Kidney (tissue), 14 donors: Measurements from ENCODE around the gene AARS2. TPM values are rescaled to one million over a fixed set of nuclear protein-coding genes. Genes with fewer than 3 reads are reported as not detected.

Experiments used
- DNase-seq, 5 donors: peaks; one replicate each; pipeline ENCODE4 v3.0.0-alpha.2; 2013 to 2020
- FAIRE-seq: peaks from 2 replicates; lab custom pipeline; 2012; peaks lifted over from hg19 to GRCh38; lab: Jason Lieb, UNC
- H3K27ac ChIP-seq, 2 donors: one replicate each; pipeline ENCODE4 v1.7.0; 2013; ENCODE audit warnings: low read depth in 2 of 2, low read length in 2 of 2, inconsistent platforms in 1 of 2
- H3K27me3 ChIP-seq: one replicate; pipeline ENCODE4 v1.7.1; 2013; ENCODE audit warnings: low read length, inconsistent platforms; ENCODE audit not compliant: control insufficient read depth, insufficient read depth
- H3K36me3 ChIP-seq, 3 donors: one replicate each; pipeline versions ENCODE4 v1.7.0 to v1.7.1; 2013; ENCODE audit warnings: low read length in 3 of 3, control low read depth in 1 of 3, inconsistent platforms in 1 of 3; ENCODE audit not compliant: insufficient read depth in 3 of 3, control insufficient read depth in 2 of 3
- H3K4me1 ChIP-seq, 3 donors: one replicate each; pipeline versions ENCODE4 v1.7.0 to v1.7.1; 2013; ENCODE audit warnings: low read length in 3 of 3, inconsistent platforms in 1 of 3, low read depth in 1 of 3; ENCODE audit not compliant: control insufficient read depth in 2 of 3, insufficient read depth in 2 of 3
- H3K4me3 ChIP-seq, 3 donors: one replicate each; pipeline versions ENCODE4 v1.7.0 to v1.8.1; 2013; ENCODE audit warnings: low read length in 3 of 3, control low read depth in 1 of 3, inconsistent platforms in 1 of 3
- H3K9ac ChIP-seq, 3 donors: one replicate each; pipeline versions ENCODE4 v1.7.0 to v1.7.1; 2013; ENCODE audit warnings: low read length in 3 of 3, control low read depth in 1 of 3, inconsistent platforms in 1 of 3
- H3K9me3 ChIP-seq, 3 donors: one replicate each; pipeline versions ENCODE4 v1.7.0 to v1.7.1; 2013; ENCODE audit warnings: low read length in 3 of 3, control low read depth in 1 of 3, inconsistent platforms in 1 of 3; ENCODE audit not compliant: control insufficient read depth in 2 of 3, insufficient read depth in 1 of 3
- CTCF ChIP-seq: IDR thresholded peaks from 3 replicates; pipeline ENCODE4 v1.5.1; 2012; ENCODE audit warnings: mild to moderate bottlenecking, moderate library complexity, borderline replicate concordance; ENCODE audit not compliant: insufficient read depth; ENCODE audit errors: extremely low read depth
- intact Hi-C: fragments of 100-400 bp; cut with DNase I; formaldehyde crosslinking; loops from one replicate; pipeline ENCODE4 v1.11.1; 2022
- polyA plus RNA-seq: library from polyadenylated mRNA; stranded (reverse); fragments of 350-450 nt; fragmentation: Illumina TruSeq; extraction: RNeasy Lipid Tissue Mini Kit (QIAGEN cat#74804); gene quantifications from one replicate; pipeline ENCODE4 v1.2.3, GENCODE V29; 2014; ENCODE audit warnings: low read depth, low replicate concordance; ENCODE audit not compliant: insufficient read depth
- total RNA-seq: library from RNA; stranded (reverse); fragmentation: NEBNext Ultra II Directional; extraction: Animal tissue kit (Norgen Biotek cat#: 25700); gene quantifications from one replicate; pipeline ENCODE4 v1.2.1, GENCODE V29; 2021
- donor health status: control.
- donor health status: control.
- donor health status: control.
- donor health status: control.
- donor health status: control.
- donor health status: DM: yes; HTN: yes; CAD: no.
- donor health status: Normal renal cell carcinoma (clear cell type).

AARS2 gene
- total and polyA plus RNA-seq, 2 donors from 2014 or later = 5.4 to 12.6 TPM

GRCh38 chr6:44269178-44269920 lies 43.8 kb downstream of the AARS2 start:
- intact Hi-C loops = no loop called here
- TF ChIP-seq CTCF = no peak
- FAIRE-seq = no peak

GRCh38 chr6:44268095-44268628 lies 45.0 kb downstream of the AARS2 start:
- Histone ChIP-seq H3K4me1 (peaks cover 2 to 16% (median 16%) of the 10 kb centered on the region in 3 donors), H3K36me3 (no peaks in the 10 kb centered on the region), H3K9me3 (no peaks in the 10 kb centered on the region), H3K9ac (no peak overlapping the region), H3K4me3 (no peak overlapping the region), H3K27me3 (peaks cover 12% of the 10 kb centered on the region), H3K27ac (no peak overlapping the region)
- no peak for FAIRE-seq
- DNase-seq = peak in 4 of 5 donors; percentile 78 to 83 (median 79)
- intact Hi-C loops = no loop called here
- TF ChIP-seq CTCF = peak; percentile 93

More at GRCh38 chr6:44269178-44269920, 43.8 kb downstream of the AARS2 start:
- H3K4me3 ChIP-seq = no peak overlapping the region
- H3K9ac ChIP-seq = no peak overlapping the region
- peaks cover 0 to 8% (median 4%) of the 10 kb centered on the region in 3 donors for H3K4me1 ChIP-seq
- peaks cover 12% of the 10 kb centered on the region for H3K27me3 ChIP-seq
- no peak overlapping the region for H3K27ac ChIP-seq
- no peak for DNase-seq
- no peaks in the 10 kb centered on the region for H3K36me3 ChIP-seq
- no peaks in the 10 kb centered on the region for H3K9me3 ChIP-seq

GRCh38 chr6:44267252-44267651 lies 45.9 kb downstream of the AARS2 start:
- Histone ChIP-seq H3K9me3 (no peaks in the 10 kb centered on the region), H3K4me3 (no peak overlapping the region), H3K9ac (no peak overlapping the region), H3K4me1 (peaks cover 2 to 25% (median 22%) of the 10 kb centered on the region in 3 donors), H3K27me3 (peaks cover 12% of the 10 kb centered on the region), H3K27ac (no peak overlapping the region), H3K36me3 (no peaks in the 10 kb centered on the region)
- TF ChIP-seq CTCF = no peak
- DNase-seq (no peak), FAIRE-seq (no peak)
- intact Hi-C loops = no loop called here
